DOHH2 (cell line): Measurements from ENCODE around the gene UPK3A.

ENCODE experiments used
- H3F3A ChIP-seq: fragments of 200-600 bp; sonication (generic), shearing (Covaris generic); 2 replicates; pipeline ENCODE4 v1.6.0; 2016; ENCODE audit warnings: antibody characterized with exemption, mild to moderate bottlenecking; ENCODE audit not compliant: control insufficient read depth, insufficient read depth
- H3K27ac ChIP-seq: fragments of 200-600 bp; sonication (generic); 2 replicates; pipeline ENCODE4 v1.5.1; 2014; ENCODE audit warnings: low read depth, mild to moderate bottlenecking, low read length, moderate library complexity
- H3K27me3 ChIP-seq: fragments of 200-600 bp; sonication (generic); 2 replicates; pipeline ENCODE4 v1.6.1; 2014; ENCODE audit warnings: mild to moderate bottlenecking, low read length, mixed read lengths; ENCODE audit not compliant: control insufficient read depth
- H3K36me3 ChIP-seq: fragments of 200-600 bp; sonication (generic); 2 replicates; pipeline ENCODE4 v1.6.1; 2014; ENCODE audit warnings: mild to moderate bottlenecking, low read length, moderate library complexity, mixed read lengths; ENCODE audit not compliant: control insufficient read depth
- H3K4me1 ChIP-seq: fragments of 200-600 bp; sonication (generic); 2 replicates; pipeline ENCODE4 v1.6.1; 2014; ENCODE audit warnings: mild to moderate bottlenecking, low read length, mixed read lengths; ENCODE audit not compliant: control insufficient read depth
- H3K4me2 ChIP-seq: fragments of 200-600 bp; sonication (generic); 2 replicates; pipeline ENCODE4 v1.6.0; 2014; ENCODE audit warnings: mild to moderate bottlenecking, low read length, moderate library complexity
- H3K4me3 ChIP-seq: fragments of 200-600 bp; sonication (generic); 2 replicates; pipeline ENCODE4 v1.5.1; 2014; ENCODE audit warnings: mild to moderate bottlenecking, low read length, mixed read lengths
- H3K79me2 ChIP-seq: fragments of 200-600 bp; sonication (generic); 2 replicates; pipeline ENCODE4 v1.6.1; 2014; ENCODE audit warnings: mild to moderate bottlenecking, low read length, mixed read lengths; ENCODE audit not compliant: control insufficient read depth
- H3K9me2 ChIP-seq: fragments of 200-600 bp; sonication (generic); replicated peaks from 2 replicates; pipeline ENCODE4 v1.6.1; 2014; ENCODE audit warnings: mild to moderate bottlenecking, low read length, mixed read lengths; ENCODE audit not compliant: control insufficient read depth
- H3K9me3 ChIP-seq: fragments of 200-600 bp; sonication (generic); 2 replicates; pipeline ENCODE4 v1.6.1; 2014; ENCODE audit warnings: antibody characterized with exemption, low read length, mixed read lengths; ENCODE audit not compliant: control insufficient read depth, insufficient read depth
- H4K20me1 ChIP-seq: fragments of 200-600 bp; sonication (generic); 2 replicates; pipeline ENCODE4 v1.6.0; 2014; ENCODE audit warnings: low read depth, mild to moderate bottlenecking, antibody characterized with exemption, low read length, moderate library complexity; ENCODE audit not compliant: control insufficient read depth, insufficient read depth
- EZH2phosphoT487 ChIP-seq: fragments of 200-600 bp; sonication (generic); IDR thresholded peaks from 2 replicates; pipeline ENCODE4 v1.6.1; 2017; ENCODE audit warnings: borderline replicate concordance, mild to moderate bottlenecking, antibody characterized with exemption, low read length, moderate library complexity, mixed read lengths
- TF ChIP-seq, protein P1 (sequence below): fragments of 200-600 bp; sonication (generic); IDR thresholded peaks from one replicate; pipeline ENCODE4 v1.5.1; 2014; ENCODE audit warnings: antibody characterized with exemption, mild to moderate bottlenecking, low read depth, low read length; ENCODE audit not compliant: poor library complexity, severe bottlenecking

Gene UPK3A

GRCh38 chr22:45242778-45243191 is 42.0 kb upstream of the UPK3A start:
- TF ChIP-seq EZH2phosphoT487, result no peak
- TF ChIP-seq, protein P1, sequence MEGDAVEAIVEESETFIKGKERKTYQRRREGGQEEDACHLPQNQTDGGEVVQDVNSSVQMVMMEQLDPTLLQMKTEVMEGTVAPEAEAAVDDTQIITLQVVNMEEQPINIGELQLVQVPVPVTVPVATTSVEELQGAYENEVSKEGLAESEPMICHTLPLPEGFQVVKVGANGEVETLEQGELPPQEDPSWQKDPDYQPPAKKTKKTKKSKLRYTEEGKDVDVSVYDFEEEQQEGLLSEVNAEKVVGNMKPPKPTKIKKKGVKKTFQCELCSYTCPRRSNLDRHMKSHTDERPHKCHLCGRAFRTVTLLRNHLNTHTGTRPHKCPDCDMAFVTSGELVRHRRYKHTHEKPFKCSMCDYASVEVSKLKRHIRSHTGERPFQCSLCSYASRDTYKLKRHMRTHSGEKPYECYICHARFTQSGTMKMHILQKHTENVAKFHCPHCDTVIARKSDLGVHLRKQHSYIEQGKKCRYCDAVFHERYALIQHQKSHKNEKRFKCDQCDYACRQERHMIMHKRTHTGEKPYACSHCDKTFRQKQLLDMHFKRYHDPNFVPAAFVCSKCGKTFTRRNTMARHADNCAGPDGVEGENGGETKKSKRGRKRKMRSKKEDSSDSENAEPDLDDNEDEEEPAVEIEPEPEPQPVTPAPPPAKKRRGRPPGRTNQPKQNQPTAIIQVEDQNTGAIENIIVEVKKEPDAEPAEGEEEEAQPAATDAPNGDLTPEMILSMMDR, result no peak
- Histone ChIP-seq H3K79me2 (peaks cover 23% of the 10 kb centered on the region), H3K27ac (no peak overlapping the region), H3K27me3 (no peaks in the 10 kb centered on the region), H3K9me2 (no peaks in the 10 kb centered on the region), H3F3A (peaks cover 9% of the 10 kb centered on the region; the same call in 1 of the 2 replicates), H3K9me3 (no peaks in the 10 kb centered on the region), H3K4me2 (no peak overlapping the region), H3K36me3 (peaks cover 11% of the 10 kb centered on the region), H4K20me1 (peaks cover 17% of the 10 kb centered on the region), H3K4me1 (peaks cover 55% of the 10 kb centered on the region), H3K4me3 (no peak overlapping the region)

DNA sequence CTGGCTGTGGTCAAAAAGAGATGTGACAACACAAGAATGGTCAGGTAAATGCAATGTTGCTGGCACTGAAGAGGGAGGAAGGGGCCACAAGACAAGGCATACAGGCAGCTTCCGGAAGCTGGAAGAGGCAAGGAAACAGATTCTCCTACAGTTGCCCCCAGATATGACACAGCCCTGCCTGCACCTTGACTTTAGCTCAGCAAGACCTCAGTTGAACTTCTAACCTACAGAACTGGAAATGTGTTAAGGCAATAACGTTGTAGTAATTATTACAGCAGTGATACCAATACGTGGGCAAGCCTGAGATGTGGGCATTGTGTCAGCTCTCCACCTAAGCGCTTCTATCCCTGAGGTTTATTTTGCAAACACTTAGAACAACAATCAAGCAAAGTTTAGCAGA is 39.8 kb upstream of the UPK3A start:
- H3F3A ChIP-seq, result peaks cover 12% of the 10 kb centered on the region
- H4K20me1 ChIP-seq, result peaks cover under 1% of the 10 kb centered on the region
- H3K9me2 ChIP-seq, result no peaks in the 10 kb centered on the region
- peaks cover 49% of the 10 kb centered on the region for H3K4me1 ChIP-seq
- no peaks in the 10 kb centered on the region for H3K36me3 ChIP-seq
- H3K4me2 ChIP-seq, result no peak overlapping the region
- H3K4me3 ChIP-seq, result no peak overlapping the region
- H3K9me3 ChIP-seq, result no peaks in the 10 kb centered on the region
- TF ChIP-seq EZH2phosphoT487, result no peak
- TF ChIP-seq, protein P1, result no peak
- peaks cover 6% of the 10 kb centered on the region for H3K79me2 ChIP-seq
- H3K27ac ChIP-seq, result no peak overlapping the region
- no peaks in the 10 kb centered on the region for H3K27me3 ChIP-seq

DNA sequence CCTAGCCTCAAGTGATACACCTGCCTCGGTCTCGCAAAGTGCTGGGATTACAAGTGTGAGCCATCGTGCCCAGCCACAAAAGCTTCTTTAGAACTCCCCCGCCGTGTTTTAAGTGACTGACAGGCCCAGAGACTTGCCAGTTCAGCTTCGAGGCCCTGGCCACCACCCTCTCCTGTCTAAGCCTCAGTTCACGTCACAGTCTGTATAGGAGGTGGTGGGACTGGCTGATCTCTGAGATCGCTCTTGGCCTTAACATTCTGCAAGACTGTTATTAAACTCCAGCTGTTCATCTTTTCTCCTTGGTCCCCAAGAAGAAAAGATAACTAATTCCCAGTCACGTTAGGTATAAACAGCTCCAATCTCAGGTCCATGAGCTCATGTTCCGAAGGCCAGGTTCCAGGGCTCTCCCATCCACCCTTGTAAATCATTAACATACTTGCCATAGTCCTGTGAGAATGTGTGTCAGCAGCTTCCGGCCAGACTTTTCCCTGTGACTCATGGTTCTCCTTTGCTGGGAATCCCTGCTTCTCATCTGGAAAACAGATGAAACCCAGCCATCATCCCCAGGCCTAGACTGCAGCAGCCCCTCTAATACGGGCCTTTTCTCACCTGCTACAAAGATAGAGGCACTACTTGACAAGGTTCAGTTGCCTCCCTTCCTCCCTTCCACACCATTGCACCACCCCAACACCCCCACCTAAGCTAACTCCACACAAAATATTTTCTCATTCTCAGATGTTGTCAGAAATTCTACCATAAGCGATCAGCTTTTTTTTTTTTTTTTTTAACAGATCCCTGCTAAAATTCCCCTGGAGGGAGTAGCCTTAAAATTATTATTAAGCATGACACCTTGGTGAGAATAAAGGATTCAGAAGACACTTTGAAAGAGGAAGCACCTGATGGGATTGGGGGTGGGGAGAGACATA is 38.4 kb upstream of the UPK3A start:
- Histone ChIP-seq H3K36me3 (no peaks in the 10 kb centered on the region), H3K9me3 (no peaks in the 10 kb centered on the region), H3K27ac (peak overlapping the region; percentile 74), H3K4me1 (peaks cover 48% of the 10 kb centered on the region), H3K4me3 (peak overlapping the region; percentile 59), H3K27me3 (no peaks in the 10 kb centered on the region), H4K20me1 (no peaks in the 10 kb centered on the region), H3K79me2 (no peaks in the 10 kb centered on the region), H3K4me2 (peak overlapping the region; percentile 62), H3F3A (peaks cover 12% of the 10 kb centered on the region), H3K9me2 (no peaks in the 10 kb centered on the region)
- no peak for TF ChIP-seq EZH2phosphoT487
- TF ChIP-seq, protein P1, result no peak
